HepG2 (cell line): ENCODE measurements around the gene MTFR1L. TPM values are rescaled to one million over a fixed set of nuclear protein-coding genes. Genes with fewer than 3 reads are reported as not detected.
A peak's percentile ranks its signal among the peaks of the same experiment; 100 is the strongest.

Experiments used
- CCDC6 ChIP-seq: sonication (generic); formaldehyde crosslinking; IDR thresholded peaks from 2 replicates; pipeline ENCODE4 v1.8.1; 2022; ENCODE audit warnings: mild to moderate bottlenecking, missing genetic modification reagents, moderate library complexity
- CENPT ChIP-seq: sonication (generic); formaldehyde crosslinking; IDR thresholded peaks from 2 replicates; pipeline ENCODE4 v1.8.0; 2022; ENCODE audit warnings: low read depth, mild to moderate bottlenecking, moderate library complexity, missing genetic modification reagents
- CHCHD3 ChIP-seq: sonication (generic); formaldehyde crosslinking; IDR thresholded peaks from 2 replicates; pipeline ENCODE4 v1.8.0; 2022; ENCODE audit warnings: mild to moderate bottlenecking, missing genetic modification reagents, moderate library complexity
- MED1 ChIP-seq: sonication (generic); formaldehyde crosslinking; IDR thresholded peaks from 2 replicates; pipeline ENCODE4 v1.4.0; 2020; ENCODE audit warnings: missing genetic modification reagents
- NCOA2 ChIP-seq: sonication (generic); formaldehyde crosslinking; IDR thresholded peaks from 2 replicates; pipeline ENCODE4 v1.8.0; 2022; ENCODE audit warnings: inconsistent platforms
- PBX3 ChIP-seq: sonication (generic); formaldehyde crosslinking; IDR thresholded peaks from 2 replicates; pipeline ENCODE4 v1.8.1; 2023; ENCODE audit warnings: missing genetic modification reagents, inconsistent platforms, borderline replicate concordance
- RFX1 ChIP-seq: fragments of 450-650 bp; IDR thresholded peaks from 2 replicates; pipeline ENCODE4 v1.6.1; 2017
- SYNCRIP ChIP-seq: fragments of 200-400 bp; formaldehyde crosslinking; IDR thresholded peaks from 2 replicates; pipeline ENCODE4 v1.6.1; 2018; ENCODE audit warnings: mild to moderate bottlenecking, low read depth, low read length; ENCODE audit not compliant: insufficient read depth
- TBP ChIP-seq: sonication (generic); formaldehyde crosslinking; IDR thresholded peaks from 2 replicates; pipeline ENCODE4 v1.5.0; 2020; ENCODE audit warnings: missing genetic modification reagents
- XBP1 ChIP-seq: sonication (generic); formaldehyde crosslinking; IDR thresholded peaks from 2 replicates; pipeline ENCODE4 v1.5.0; 2020; ENCODE audit warnings: missing genetic modification reagents
- ZNF331 ChIP-seq: sonication (generic); formaldehyde crosslinking; IDR thresholded peaks from 2 replicates; pipeline ENCODE4 v1.4.0; 2020; ENCODE audit warnings: missing genetic modification reagents
- ZNF333 ChIP-seq: sonication (generic); formaldehyde crosslinking; IDR thresholded peaks from 2 replicates; pipeline ENCODE4 v1.4.0; 2020; ENCODE audit warnings: mild to moderate bottlenecking, missing genetic modification reagents, borderline replicate concordance
- ZNF367 ChIP-seq: sonication (generic); formaldehyde crosslinking; IDR thresholded peaks from 2 replicates; pipeline ENCODE4 v1.4.0; 2020; ENCODE audit warnings: missing genetic modification reagents, borderline replicate concordance
- ZNF766 ChIP-seq: sonication (generic); formaldehyde crosslinking; IDR thresholded peaks from 2 replicates; pipeline ENCODE4 v1.5.0; 2020; ENCODE audit warnings: missing genetic modification reagents, borderline replicate concordance
- polyA plus RNA-seq, 8 experiments: library from polyadenylated mRNA; depleted of rRNA in 3 of 8; stranded (reverse) in 7 of 8; unstranded in 1 of 8; fragments of >200 nt; fragmentation: Illumina TruSeq in 4 of 8; extraction: Trizol in 4 of 8; gene quantifications; 2 replicates each; pipeline versions ENCODE4 v1.2.1 to v1.2.3, GENCODE V29; 2011 to 2016; ENCODE audit warnings: low read depth in 4 of 8, missing spikeins in 1 of 8, mixed read lengths in 1 of 8; ENCODE audit not compliant: insufficient read depth in 1 of 8
- total RNA-seq, 5 experiments: library from RNA; depleted of rRNA; stranded (reverse); fragments of >200 nt; fragmentation: Illumina TruSeq; extraction: Trizol; gene quantifications; 2 replicates each; pipeline ENCODE4 v1.2.3, GENCODE V29; 2016; ENCODE audit warnings: low read depth in 1 of 5
- TF ChIP-seq, protein P1 (sequence below): sonication (generic); formaldehyde crosslinking; IDR thresholded peaks from 2 replicates; pipeline ENCODE4 v1.8.0; 2022; ENCODE audit warnings: mild to moderate bottlenecking, missing genetic modification reagents, moderate library complexity
- TF ChIP-seq, protein P2 (sequence below): sonication (generic); formaldehyde crosslinking; IDR thresholded peaks from 2 replicates; pipeline ENCODE4 v1.4.0; 2020; ENCODE audit warnings: missing genetic modification reagents
- TF ChIP-seq, protein P3 (sequence below): IDR thresholded peaks from 2 replicates; pipeline ENCODE4 v1.6.1; 2016
- TF ChIP-seq, protein P4 (sequence below): sonication (generic); formaldehyde crosslinking; IDR thresholded peaks from 2 replicates; pipeline ENCODE4 v1.4.0; 2020; ENCODE audit warnings: mild to moderate bottlenecking, missing genetic modification reagents

MTFR1L gene
- total and polyA plus RNA-seq, 2 of the 13 experiments (the other 11 are each of a cell fraction or from before 2014, with no cell fraction given) = 38.0 to 55.7 TPM

DNA sequence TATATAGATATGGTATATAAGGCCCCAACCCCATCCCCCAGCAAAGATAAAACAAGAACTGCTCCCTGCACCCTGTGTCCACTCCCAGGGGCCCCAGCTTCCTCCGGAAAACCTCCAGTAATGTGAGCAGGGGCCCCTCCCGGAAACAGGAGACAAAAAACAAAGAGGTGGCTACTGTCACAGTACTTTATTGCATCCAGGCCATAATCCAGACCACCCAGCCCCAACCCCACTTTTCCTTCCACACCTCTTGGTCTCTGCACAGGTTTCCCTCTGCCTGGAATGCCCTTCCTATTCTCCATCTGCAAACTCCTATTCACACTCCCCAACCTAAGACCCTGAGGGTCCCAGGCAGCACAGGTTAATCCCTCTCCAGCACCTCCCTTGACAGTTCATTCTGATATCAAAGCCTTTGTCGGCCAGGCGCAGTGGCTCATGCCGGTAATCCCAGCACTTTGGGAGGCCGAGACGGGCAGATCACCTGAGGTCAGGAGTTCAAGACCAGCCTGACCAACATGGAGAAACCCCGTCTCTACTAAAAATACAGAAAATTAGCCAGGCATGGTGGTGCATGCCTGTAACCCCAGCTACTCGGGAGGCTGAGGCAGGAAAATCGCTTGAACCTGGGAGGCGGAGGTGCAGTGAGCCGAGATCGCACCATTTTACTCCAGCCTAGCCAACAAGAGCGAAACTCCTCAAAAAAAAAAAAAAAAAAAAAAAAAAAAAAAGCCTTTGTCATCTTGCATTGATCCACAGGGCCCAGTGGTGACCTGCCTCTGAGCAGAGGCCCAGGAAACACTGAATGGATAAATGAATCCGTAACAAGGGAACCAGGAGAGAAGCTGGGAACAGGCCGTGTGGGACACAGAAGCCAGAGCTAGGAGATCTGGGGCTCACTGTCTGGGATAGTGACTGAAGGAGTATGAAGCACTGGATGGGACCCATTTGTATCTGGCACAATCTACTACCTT is 41.8 kb downstream of the MTFR1L start (continued):
- TF ChIP-seq SYNCRIP (no peak), TBP (CRISPR knock-in tag) (no peak), ZNF333 (CRISPR knock-in tag) (no peak), CENPT (CRISPR knock-in tag) (no peak), PBX3 (CRISPR knock-in tag) (no peak), NCOA2 (CRISPR knock-in tag) (peak; percentile 77; the same call in 1 of the 2 replicates), CHCHD3 (CRISPR knock-in tag) (no peak), MED1 (CRISPR knock-in tag) (peak; percentile 84), ZNF331 (CRISPR knock-in tag) (peak; percentile 12; the same call in 1 of the 2 replicates), ZNF766 (CRISPR knock-in tag) (no peak), RFX1 (no peak), XBP1 (no peak), ZNF367 (no peak), CCDC6 (CRISPR knock-in tag) (no peak)
- TF ChIP-seq, protein P1, sequence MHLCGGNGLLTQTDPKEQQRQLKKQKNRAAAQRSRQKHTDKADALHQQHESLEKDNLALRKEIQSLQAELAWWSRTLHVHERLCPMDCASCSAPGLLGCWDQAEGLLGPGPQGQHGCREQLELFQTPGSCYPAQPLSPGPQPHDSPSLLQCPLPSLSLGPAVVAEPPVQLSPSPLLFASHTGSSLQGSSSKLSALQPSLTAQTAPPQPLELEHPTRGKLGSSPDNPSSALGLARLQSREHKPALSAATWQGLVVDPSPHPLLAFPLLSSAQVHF (CRISPR knock-in tag) = no peak
- TF ChIP-seq, protein P2, sequence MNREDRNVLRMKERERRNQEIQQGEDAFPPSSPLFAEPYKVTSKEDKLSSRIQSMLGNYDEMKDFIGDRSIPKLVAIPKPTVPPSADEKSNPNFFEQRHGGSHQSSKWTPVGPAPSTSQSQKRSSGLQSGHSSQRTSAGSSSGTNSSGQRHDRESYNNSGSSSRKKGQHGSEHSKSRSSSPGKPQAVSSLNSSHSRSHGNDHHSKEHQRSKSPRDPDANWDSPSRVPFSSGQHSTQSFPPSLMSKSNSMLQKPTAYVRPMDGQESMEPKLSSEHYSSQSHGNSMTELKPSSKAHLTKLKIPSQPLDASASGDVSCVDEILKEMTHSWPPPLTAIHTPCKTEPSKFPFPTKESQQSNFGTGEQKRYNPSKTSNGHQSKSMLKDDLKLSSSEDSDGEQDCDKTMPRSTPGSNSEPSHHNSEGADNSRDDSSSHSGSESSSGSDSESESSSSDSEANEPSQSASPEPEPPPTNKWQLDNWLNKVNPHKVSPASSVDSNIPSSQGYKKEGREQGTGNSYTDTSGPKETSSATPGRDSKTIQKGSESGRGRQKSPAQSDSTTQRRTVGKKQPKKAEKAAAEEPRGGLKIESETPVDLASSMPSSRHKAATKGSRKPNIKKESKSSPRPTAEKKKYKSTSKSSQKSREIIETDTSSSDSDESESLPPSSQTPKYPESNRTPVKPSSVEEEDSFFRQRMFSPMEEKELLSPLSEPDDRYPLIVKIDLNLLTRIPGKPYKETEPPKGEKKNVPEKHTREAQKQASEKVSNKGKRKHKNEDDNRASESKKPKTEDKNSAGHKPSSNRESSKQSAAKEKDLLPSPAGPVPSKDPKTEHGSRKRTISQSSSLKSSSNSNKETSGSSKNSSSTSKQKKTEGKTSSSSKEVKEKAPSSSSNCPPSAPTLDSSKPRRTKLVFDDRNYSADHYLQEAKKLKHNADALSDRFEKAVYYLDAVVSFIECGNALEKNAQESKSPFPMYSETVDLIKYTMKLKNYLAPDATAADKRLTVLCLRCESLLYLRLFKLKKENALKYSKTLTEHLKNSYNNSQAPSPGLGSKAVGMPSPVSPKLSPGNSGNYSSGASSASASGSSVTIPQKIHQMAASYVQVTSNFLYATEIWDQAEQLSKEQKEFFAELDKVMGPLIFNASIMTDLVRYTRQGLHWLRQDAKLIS = no peak
- TF ChIP-seq, protein P3, sequence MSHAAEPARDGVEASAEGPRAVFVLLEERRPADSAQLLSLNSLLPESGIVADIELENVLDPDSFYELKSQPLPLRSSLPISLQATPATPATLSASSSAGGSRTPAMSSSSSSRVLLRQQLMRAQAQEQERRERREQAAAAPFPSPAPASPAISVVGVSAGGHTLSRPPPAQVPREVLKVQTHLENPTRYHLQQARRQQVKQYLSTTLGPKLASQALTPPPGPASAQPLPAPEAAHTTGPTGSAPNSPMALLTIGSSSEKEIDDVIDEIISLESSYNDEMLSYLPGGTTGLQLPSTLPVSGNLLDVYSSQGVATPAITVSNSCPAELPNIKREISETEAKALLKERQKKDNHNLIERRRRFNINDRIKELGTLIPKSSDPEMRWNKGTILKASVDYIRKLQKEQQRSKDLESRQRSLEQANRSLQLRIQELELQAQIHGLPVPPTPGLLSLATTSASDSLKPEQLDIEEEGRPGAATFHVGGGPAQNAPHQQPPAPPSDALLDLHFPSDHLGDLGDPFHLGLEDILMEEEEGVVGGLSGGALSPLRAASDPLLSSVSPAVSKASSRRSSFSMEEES (CRISPR knock-in tag) = 0 out of 2 replicates have a peak, but pooled peaks have one; percentile 31
- TF ChIP-seq, protein P4, sequence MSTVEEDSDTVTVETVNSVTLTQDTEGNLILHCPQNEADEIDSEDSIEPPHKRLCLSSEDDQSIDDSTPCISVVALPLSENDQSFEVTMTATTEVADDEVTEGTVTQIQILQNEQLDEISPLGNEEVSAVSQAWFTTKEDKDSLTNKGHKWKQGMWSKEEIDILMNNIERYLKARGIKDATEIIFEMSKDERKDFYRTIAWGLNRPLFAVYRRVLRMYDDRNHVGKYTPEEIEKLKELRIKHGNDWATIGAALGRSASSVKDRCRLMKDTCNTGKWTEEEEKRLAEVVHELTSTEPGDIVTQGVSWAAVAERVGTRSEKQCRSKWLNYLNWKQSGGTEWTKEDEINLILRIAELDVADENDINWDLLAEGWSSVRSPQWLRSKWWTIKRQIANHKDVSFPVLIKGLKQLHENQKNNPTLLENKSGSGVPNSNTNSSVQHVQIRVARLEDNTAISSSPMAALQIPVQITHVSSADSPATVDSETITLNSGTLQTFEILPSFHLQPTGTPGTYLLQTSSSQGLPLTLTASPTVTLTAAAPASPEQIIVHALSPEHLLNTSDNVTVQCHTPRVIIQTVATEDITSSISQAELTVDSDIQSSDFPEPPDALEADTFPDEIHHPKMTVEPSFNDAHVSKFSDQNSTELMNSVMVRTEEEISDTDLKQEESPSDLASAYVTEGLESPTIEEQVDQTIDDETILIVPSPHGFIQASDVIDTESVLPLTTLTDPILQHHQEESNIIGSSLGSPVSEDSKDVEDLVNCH (CRISPR knock-in tag) = no peak
